Osteoblast (primary cell): ENCODE results near the gene GPR55. TPM values are rescaled to one million over a fixed set of nuclear protein-coding genes. Genes with fewer than 3 reads are reported as not detected.
A peak's percentile ranks its signal among the peaks of the same experiment; 100 is the strongest.

Experiments used
- DNase-seq: peaks from one replicate; pipeline ENCODE4 v3.0.0; 2011; ENCODE audit warnings: low spot score, mixed read lengths; ENCODE audit not compliant: insufficient read length; ENCODE audit errors: missing footprints
- H2AFZ ChIP-seq: 2 replicates; pipeline ENCODE4 v1.6.0; 2011; ENCODE audit warnings: mild to moderate bottlenecking, low read length
- H3K27ac ChIP-seq: 2 replicates; pipeline ENCODE4 v1.5.1; 2011; ENCODE audit warnings: mild to moderate bottlenecking, low read depth, low read length, moderate library complexity
- H3K27me3 ChIP-seq: 2 replicates; pipeline ENCODE4 v1.6.0; 2012; ENCODE audit warnings: mild to moderate bottlenecking, control low read depth, inconsistent platforms, low read length, moderate library complexity; ENCODE audit not compliant: insufficient read depth
- H3K36me3 ChIP-seq: 2 replicates; pipeline ENCODE4 v1.5.1; 2011; ENCODE audit warnings: mild to moderate bottlenecking, low read length, control low read depth, moderate library complexity; ENCODE audit not compliant: insufficient read depth
- H3K4me1 ChIP-seq: 2 replicates; pipeline ENCODE4 v1.5.1; 2011; ENCODE audit warnings: mild to moderate bottlenecking, low read length, control low read depth, moderate library complexity; ENCODE audit not compliant: insufficient read depth
- H3K4me2 ChIP-seq: 2 replicates; pipeline ENCODE4 v1.6.0; 2011; ENCODE audit warnings: mild to moderate bottlenecking, low read length; ENCODE audit not compliant: insufficient read depth
- H3K4me3 ChIP-seq: fragments of 200-600 bp; sonication (generic); 3 replicates; pipeline ENCODE4 v1.5.1; 2012; ENCODE audit warnings: mild to moderate bottlenecking, low read length, inconsistent platforms; ENCODE audit not compliant: insufficient read depth
- H3K79me2 ChIP-seq: 2 replicates; pipeline ENCODE4 v1.6.0; 2012; ENCODE audit warnings: mild to moderate bottlenecking, low read length, control low read depth, inconsistent platforms; ENCODE audit not compliant: insufficient read depth
- H3K9me3 ChIP-seq: 2 replicates; pipeline ENCODE4 v1.5.1; 2011; ENCODE audit warnings: low read depth, low read length, control low read depth
- H4K20me1 ChIP-seq: 2 replicates; pipeline ENCODE4 v1.6.0; 2012; ENCODE audit warnings: mild to moderate bottlenecking, low read length, control low read depth; ENCODE audit not compliant: insufficient read depth
- CTCF ChIP-seq: IDR thresholded peaks from 2 replicates; pipeline ENCODE4 v1.5.1; 2011; ENCODE audit warnings: mild to moderate bottlenecking, low read depth, low read length, moderate library complexity; ENCODE audit errors: extremely low read depth
- total RNA-seq: library from RNA; depleted of rRNA; stranded (reverse); fragments of >200 nt; gene quantifications from 2 replicates; pipeline ENCODE4 v1.2.3, GENCODE V29; 2012

GPR55 gene
- total RNA-seq, 1 donor, result not detected

- no peak overlapping the region for H3K27ac ChIP-seq
- H3K36me3 ChIP-seq, result no peaks in the 10 kb centered on the region
- H2AFZ ChIP-seq, result peak overlapping the region; percentile 67
- H3K4me1 ChIP-seq, result peaks cover 6% of the 10 kb centered on the region
- no peak for TF ChIP-seq CTCF
- no peaks in the 10 kb centered on the region for H3K79me2 ChIP-seq
- H3K9me3 ChIP-seq, result no peaks in the 10 kb centered on the region
- peak; percentile 93 for DNase-seq
- no peaks in the 10 kb centered on the region for H4K20me1 ChIP-seq
- peak overlapping the region; percentile 91 for H3K4me2 ChIP-seq
- H3K27me3 ChIP-seq, result peaks cover 27% of the 10 kb centered on the region
- H3K4me3 ChIP-seq, result peak overlapping the region; percentile 63
These were observed 32.0 kb upstream of the GPR55 start for GRCh38 chr2:230956827-230957755.

GRCh38 chr2:230955163-230955737, 30.2 kb upstream of the GPR55 start:
- H3K4me1 ChIP-seq, result peaks cover 6% of the 10 kb centered on the region
- DNase-seq, result no peak
- H3K27me3 ChIP-seq, result peaks cover 23% of the 10 kb centered on the region
- H3K36me3 ChIP-seq, result no peaks in the 10 kb centered on the region
- H2AFZ ChIP-seq, result no peak overlapping the region
- H3K9me3 ChIP-seq, result no peaks in the 10 kb centered on the region
- H3K27ac ChIP-seq, result no peak overlapping the region
- no peak overlapping the region for H3K4me3 ChIP-seq
- H3K4me2 ChIP-seq, result no peak overlapping the region
- no peaks in the 10 kb centered on the region for H3K79me2 ChIP-seq
- no peak for TF ChIP-seq CTCF
- no peaks in the 10 kb centered on the region for H4K20me1 ChIP-seq

- TF ChIP-seq CTCF, result no peak
- H3K27me3 ChIP-seq, result peaks cover 23% of the 10 kb centered on the region
- no peak overlapping the region for H3K4me2 ChIP-seq
- no peak overlapping the region for H2AFZ ChIP-seq
- H3K4me1 ChIP-seq, result peaks cover 6% of the 10 kb centered on the region
- H3K9me3 ChIP-seq, result no peaks in the 10 kb centered on the region
- DNase-seq, result no peak
- no peak overlapping the region for H3K4me3 ChIP-seq
- no peaks in the 10 kb centered on the region for H3K36me3 ChIP-seq
- H3K79me2 ChIP-seq, result no peaks in the 10 kb centered on the region
- no peaks in the 10 kb centered on the region for H4K20me1 ChIP-seq
- no peak overlapping the region for H3K27ac ChIP-seq
These were observed 29.7 kb upstream of the GPR55 start for GRCh38 chr2:230954746-230955145.

GRCh38 chr2:230953845-230954244, 28.8 kb upstream of the GPR55 start:
- no peak overlapping the region for H3K27ac ChIP-seq
- no peak for DNase-seq
- no peak overlapping the region for H3K4me2 ChIP-seq
- H3K36me3 ChIP-seq, result no peaks in the 10 kb centered on the region
- no peaks in the 10 kb centered on the region for H3K79me2 ChIP-seq
- H2AFZ ChIP-seq, result no peak overlapping the region
- peaks cover 22% of the 10 kb centered on the region for H3K27me3 ChIP-seq
- H4K20me1 ChIP-seq, result no peaks in the 10 kb centered on the region
- H3K4me3 ChIP-seq, result no peak overlapping the region
- peaks cover 6% of the 10 kb centered on the region for H3K4me1 ChIP-seq
- no peak for TF ChIP-seq CTCF
- H3K9me3 ChIP-seq, result no peaks in the 10 kb centered on the region
